GM12874 (cell line): ENCODE measurements around the gene AFDN.
A peak's percentile ranks its signal among the peaks of the same experiment; 100 is the strongest.

Experiments
- CTCF ChIP-seq: IDR thresholded peaks from 2 replicates; pipeline ENCODE4 v1.5.1; 2011; ENCODE audit warnings: low read depth, mild to moderate bottlenecking, control low read depth, low read length, moderate library complexity; ENCODE audit not compliant: insufficient read depth

The AFDN gene

GRCh38 chr6:167968091-167968490 lies 141.4 kb downstream of the AFDN start:
- TF ChIP-seq CTCF: peak; percentile 45

GRCh38 chr6:167970230-167970629 lies 143.5 kb downstream of the AFDN start:
- no peak for TF ChIP-seq CTCF

GRCh38 chr6:167972193-167972592 lies 145.5 kb downstream of the AFDN start:
- no peak for TF ChIP-seq CTCF

GRCh38 chr6:167973148-167973885 lies 146.6 kb downstream of the AFDN start:
- TF ChIP-seq CTCF: no peak

- TF ChIP-seq CTCF: no peak
Measured at GRCh38 chr6:167974640-167975344, 148.1 kb downstream of the AFDN start.

- TF ChIP-seq CTCF: no peak
Measured at GRCh38 chr6:167975458-167975857, 148.7 kb downstream of the AFDN start.

GRCh38 chr6:167976708-167977107 lies 150.0 kb downstream of the AFDN start:
- no peak for TF ChIP-seq CTCF
